WERI-Rb-1 (cell line): ENCODE results near the gene CHSY1.

Experiments used
- DNase-seq: peaks from one replicate; pipeline ENCODE4 v3.0.0-alpha.2; 2020
- H3K27ac ChIP-seq: fragments of 250-450 bp; sonication (Bioruptor Pico); 2 replicates; pipeline ENCODE4 v1.5.1; 2020; ENCODE audit warnings: mild to moderate bottlenecking, moderate library complexity
- H3K27me3 ChIP-seq: fragments of 250-450 bp; sonication (Bioruptor Pico); 2 replicates; pipeline ENCODE4 v1.5.1; 2021; ENCODE audit warnings: mild to moderate bottlenecking, low read depth, moderate library complexity; ENCODE audit not compliant: insufficient read depth, severe bottlenecking
- H3K36me3 ChIP-seq: fragments of 250-450 bp; sonication (Bioruptor Pico); 2 replicates; pipeline ENCODE4 v1.5.1; 2020; ENCODE audit warnings: mild to moderate bottlenecking, moderate library complexity
- H3K4me3 ChIP-seq: 2 replicates; pipeline ENCODE4 v1.5.1; 2011; ENCODE audit warnings: low read depth, mild to moderate bottlenecking, control low read depth, low read length
- H3K9me3 ChIP-seq: fragments of 250-450 bp; sonication (Bioruptor Pico); 2 replicates; pipeline ENCODE4 v1.5.1; 2021; ENCODE audit warnings: mild to moderate bottlenecking, moderate library complexity; ENCODE audit not compliant: severe bottlenecking
- TF ChIP-seq, protein P1 (sequence below): IDR thresholded peaks from 2 replicates; pipeline ENCODE4 v1.5.1; 2011; ENCODE audit warnings: low read depth, mild to moderate bottlenecking, control low read depth, inconsistent platforms, low read length

The CHSY1 gene

DNA sequence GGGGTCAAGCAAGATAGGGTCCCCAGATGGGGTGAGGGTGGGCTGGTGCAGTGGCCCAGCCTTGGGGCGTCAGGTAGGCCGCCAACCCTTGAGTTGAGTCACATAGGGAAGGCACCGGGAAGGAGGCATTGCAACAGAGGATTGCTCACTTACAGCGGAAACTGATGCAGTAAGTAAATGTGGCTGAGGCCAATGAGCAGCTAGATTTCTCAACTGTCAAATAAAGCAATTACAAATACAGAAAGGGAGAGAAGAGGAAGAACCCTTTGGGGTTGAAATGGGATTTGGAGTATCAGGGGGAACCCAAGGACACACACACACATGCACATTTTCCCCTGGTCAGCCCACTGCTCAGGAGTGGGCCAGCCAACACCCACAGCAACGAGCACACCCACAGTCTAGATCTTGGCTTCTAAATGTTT lies 44.0 kb downstream of the CHSY1 start:
- Histone ChIP-seq H3K27me3 (no peaks in the 10 kb centered on the region), H3K27ac (no peak overlapping the region), H3K9me3 (no peaks in the 10 kb centered on the region), H3K36me3 (no peaks in the 10 kb centered on the region; the same call in 1 of the 2 replicates), H3K4me3 (no peak overlapping the region)
- no peak for DNase-seq
- TF ChIP-seq, protein P1, sequence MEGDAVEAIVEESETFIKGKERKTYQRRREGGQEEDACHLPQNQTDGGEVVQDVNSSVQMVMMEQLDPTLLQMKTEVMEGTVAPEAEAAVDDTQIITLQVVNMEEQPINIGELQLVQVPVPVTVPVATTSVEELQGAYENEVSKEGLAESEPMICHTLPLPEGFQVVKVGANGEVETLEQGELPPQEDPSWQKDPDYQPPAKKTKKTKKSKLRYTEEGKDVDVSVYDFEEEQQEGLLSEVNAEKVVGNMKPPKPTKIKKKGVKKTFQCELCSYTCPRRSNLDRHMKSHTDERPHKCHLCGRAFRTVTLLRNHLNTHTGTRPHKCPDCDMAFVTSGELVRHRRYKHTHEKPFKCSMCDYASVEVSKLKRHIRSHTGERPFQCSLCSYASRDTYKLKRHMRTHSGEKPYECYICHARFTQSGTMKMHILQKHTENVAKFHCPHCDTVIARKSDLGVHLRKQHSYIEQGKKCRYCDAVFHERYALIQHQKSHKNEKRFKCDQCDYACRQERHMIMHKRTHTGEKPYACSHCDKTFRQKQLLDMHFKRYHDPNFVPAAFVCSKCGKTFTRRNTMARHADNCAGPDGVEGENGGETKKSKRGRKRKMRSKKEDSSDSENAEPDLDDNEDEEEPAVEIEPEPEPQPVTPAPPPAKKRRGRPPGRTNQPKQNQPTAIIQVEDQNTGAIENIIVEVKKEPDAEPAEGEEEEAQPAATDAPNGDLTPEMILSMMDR: no peak

DNA sequence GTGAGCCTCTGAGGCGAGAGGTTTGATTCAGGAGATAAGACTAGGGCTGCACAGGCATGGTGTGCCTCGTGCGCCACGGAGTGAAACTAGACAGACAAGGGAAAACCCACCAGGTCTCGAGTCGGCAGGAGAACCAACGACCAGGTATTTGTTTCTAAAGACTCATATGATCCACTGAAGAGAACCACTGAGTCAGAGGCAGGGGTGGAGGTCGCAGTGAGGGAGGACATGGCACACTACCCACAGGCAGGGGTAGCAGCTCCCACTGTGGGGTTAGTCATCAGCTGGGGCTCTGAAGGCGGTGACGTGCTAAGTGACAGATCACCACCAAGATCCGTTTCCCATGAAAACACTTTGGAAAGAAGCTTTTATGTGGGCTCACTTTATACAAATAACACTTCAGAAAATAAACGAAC lies 45.7 kb downstream of the CHSY1 start:
- TF ChIP-seq, protein P1: no peak
- Histone ChIP-seq H3K27ac (no peak overlapping the region), H3K36me3 (no peaks in the 10 kb centered on the region; the same call in 1 of the 2 replicates), H3K4me3 (no peak overlapping the region), H3K27me3 (no peaks in the 10 kb centered on the region), H3K9me3 (no peaks in the 10 kb centered on the region)
- DNase-seq: no peak

DNA sequence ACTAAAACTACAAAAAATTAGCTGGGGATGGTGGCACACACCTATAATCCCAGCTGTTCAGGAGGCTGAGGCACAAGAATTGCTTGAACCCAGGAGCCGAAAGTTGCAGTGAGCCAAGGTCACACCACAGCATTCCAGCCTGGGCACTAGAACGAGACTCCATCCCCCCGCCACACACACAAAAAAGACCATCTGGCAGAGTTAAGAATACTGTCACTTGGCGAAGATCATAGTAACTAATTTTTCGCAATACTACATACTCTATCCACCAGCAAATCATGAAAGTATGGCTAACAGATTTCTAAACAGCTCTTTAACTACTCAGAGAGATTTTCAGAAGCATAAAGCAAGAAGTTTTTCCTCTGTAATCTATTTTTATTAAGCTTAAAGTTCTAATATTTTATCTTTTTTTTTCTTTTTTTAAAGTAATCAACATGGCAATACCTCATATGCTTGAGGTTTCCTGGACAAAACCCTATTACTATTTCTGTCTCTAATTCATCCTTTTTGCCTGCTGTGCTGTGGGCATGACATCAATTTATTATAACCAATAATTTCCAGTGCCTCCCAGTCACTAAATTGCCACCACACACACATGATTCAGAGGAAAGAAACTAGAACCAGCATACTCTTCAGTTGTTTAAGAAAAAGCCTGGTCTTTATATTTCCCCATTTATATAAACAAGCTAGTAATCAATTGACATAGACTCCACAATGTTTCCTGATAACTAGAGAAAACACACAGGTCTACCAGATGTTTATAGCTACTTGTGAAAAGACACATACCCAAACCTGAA lies 46.9 kb downstream of the CHSY1 start:
- TF ChIP-seq, protein P1: no peak
- H3K9me3 ChIP-seq: no peaks in the 10 kb centered on the region
- H3K36me3 ChIP-seq: no peaks in the 10 kb centered on the region; the same call in 1 of the 2 replicates
- no peak overlapping the region for H3K4me3 ChIP-seq
- H3K27ac ChIP-seq: no peak overlapping the region
- no peaks in the 10 kb centered on the region for H3K27me3 ChIP-seq
- DNase-seq: no peak

DNA sequence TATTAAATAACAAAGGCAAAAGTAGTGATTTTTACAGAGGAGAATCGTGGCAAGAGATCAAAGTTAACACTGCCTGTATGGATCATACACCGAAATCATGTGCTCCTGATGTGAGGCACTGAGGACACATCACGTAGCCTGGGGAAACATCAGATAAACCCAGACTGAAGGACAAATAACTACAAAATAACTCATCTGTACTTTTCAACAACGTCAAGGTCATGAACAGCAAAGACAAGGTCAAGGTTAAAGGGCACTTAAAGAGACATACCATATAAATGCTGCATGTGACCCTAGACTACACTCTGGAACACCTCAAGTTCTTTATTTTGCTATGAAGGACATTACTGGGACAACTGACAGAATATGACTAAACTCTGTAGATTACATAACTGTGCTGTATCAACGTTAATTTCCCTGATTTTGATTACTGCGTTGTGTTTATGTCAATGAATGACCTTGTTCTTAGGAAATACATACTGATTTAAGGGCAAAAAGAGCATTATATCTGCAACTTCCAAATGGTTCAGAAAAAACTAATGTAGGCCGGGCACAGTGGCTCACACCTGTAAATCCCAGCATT lies 48.1 kb downstream of the CHSY1 start:
- no peak overlapping the region for H3K4me3 ChIP-seq
- no peak for DNase-seq
- H3K27ac ChIP-seq: no peak overlapping the region
- H3K27me3 ChIP-seq: no peaks in the 10 kb centered on the region
- no peaks in the 10 kb centered on the region for H3K36me3 ChIP-seq
- no peaks in the 10 kb centered on the region for H3K9me3 ChIP-seq
- TF ChIP-seq, protein P1: no peak

DNA sequence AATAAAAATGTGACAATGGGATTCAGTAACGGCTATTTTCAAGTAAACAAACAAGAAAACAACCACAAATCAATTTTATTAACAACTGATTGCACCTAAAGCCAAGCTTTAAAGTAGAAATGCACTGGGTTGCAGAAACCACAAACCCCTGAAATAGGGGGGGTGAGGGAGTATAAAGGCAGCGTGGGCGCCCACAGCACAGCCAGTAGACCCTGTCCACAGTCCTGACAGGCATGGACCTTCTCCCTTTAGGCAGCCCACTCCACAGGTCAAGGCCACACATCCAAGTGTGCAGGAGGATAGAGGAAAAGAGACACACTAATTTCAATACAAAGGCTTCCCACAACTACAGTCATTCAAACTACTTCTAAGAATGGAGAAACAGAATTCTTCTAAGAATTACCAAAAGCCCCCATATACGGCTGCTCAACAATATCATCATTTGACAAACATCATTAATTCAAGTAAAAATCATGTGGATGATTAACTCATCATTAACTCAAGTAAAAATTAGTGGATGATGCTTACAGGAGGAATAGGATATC lies 48.7 kb downstream of the CHSY1 start:
- TF ChIP-seq, protein P1: no peak
- Histone ChIP-seq H3K4me3 (no peak overlapping the region), H3K9me3 (no peaks in the 10 kb centered on the region), H3K27ac (no peak overlapping the region), H3K27me3 (no peaks in the 10 kb centered on the region), H3K36me3 (no peaks in the 10 kb centered on the region)
- no peak for DNase-seq
